ENCODE results near the gene HMG20B. TPM values are rescaled to one million over a fixed set of nuclear protein-coding genes. Genes with fewer than 3 reads are reported as not detected.

HMG20B gene
- 100 to 1,000 TPM in 1 of 2 donors, 10 to 100 TPM in 1; 87.9 to 118 TPM for total RNA-seq

GRCh38 chr19:3572855-3573161 is at the start of gene HMG20B:
HMG20B (plus strand) TSS chr19:3572944; CDS start chr19:3573310, 366 bp downstream.
- Histone ChIP-seq H3K9ac (ENCODE audit: low read depth in 2 of 2, low read length in 2 of 2) (peak within 1 kb of the TSS; percentile 81), H3K36me3 (no peaks in the 10 kb centered on the region), H3K4me3 (peak within 1 kb of the TSS; percentile 96), H3K9me3 (no peaks in the 10 kb centered on the region), H3K27ac (peak within 1 kb of the TSS; percentile 85), H3K27me3 (no peaks in the 10 kb centered on the region), H3K4me1 (peaks cover 10% of the 10 kb centered on the region)
- no peak for DNase-seq
- intact Hi-C loops (cut with DNase I) = no loop called here
- TF ChIP-seq, protein P1, sequence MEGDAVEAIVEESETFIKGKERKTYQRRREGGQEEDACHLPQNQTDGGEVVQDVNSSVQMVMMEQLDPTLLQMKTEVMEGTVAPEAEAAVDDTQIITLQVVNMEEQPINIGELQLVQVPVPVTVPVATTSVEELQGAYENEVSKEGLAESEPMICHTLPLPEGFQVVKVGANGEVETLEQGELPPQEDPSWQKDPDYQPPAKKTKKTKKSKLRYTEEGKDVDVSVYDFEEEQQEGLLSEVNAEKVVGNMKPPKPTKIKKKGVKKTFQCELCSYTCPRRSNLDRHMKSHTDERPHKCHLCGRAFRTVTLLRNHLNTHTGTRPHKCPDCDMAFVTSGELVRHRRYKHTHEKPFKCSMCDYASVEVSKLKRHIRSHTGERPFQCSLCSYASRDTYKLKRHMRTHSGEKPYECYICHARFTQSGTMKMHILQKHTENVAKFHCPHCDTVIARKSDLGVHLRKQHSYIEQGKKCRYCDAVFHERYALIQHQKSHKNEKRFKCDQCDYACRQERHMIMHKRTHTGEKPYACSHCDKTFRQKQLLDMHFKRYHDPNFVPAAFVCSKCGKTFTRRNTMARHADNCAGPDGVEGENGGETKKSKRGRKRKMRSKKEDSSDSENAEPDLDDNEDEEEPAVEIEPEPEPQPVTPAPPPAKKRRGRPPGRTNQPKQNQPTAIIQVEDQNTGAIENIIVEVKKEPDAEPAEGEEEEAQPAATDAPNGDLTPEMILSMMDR (IDR thresholded peaks at IDR 0.05) = no peak

DNA sequence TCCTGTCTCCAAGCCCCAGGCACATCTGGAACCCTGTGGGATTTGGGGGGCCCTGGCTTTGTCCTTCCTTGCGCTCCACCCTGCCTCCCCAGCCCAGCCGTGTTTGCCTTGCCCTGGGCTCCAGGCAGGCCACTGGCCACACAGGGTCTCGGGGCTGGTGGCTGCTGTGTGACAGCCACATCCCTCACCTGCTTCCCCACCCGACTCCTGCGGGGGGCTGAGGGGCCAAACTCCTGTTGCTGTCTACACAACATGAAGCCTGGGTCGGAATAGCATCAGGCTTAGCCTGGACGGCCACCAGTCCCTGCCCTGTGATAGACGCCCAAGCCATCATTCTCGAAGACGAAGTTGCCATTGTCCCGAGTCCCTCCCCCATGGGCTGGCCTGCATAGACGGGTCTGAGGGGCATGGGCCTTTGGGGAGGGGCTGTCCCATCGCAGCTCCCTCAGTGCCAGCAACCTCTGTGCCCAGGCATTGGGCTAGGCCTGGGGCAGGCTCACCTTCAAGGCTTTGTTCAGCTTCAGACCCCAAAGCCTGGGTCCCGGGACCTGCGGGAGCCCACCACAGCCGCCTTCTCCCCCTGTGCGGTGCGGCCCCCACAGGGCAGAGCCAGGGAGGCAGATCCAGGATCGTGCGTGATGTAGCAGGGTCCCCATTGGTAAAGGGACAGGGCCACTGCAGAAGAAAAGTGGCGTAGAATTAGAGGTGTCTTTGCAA is 49.2 kb upstream of the HMG20B start:
- TF ChIP-seq, protein P1 (IDR thresholded peaks at IDR 0.05) = no peak
- peaks cover 26% of the 10 kb centered on the region for H3K36me3 ChIP-seq
- no peak overlapping the region for H3K9ac ChIP-seq (ENCODE audit: low read depth in 2 of 2, low read length in 2 of 2)
- H3K27me3 ChIP-seq = no peaks in the 10 kb centered on the region
- DNase-seq = no peak
- H3K4me3 ChIP-seq = no peak overlapping the region
- intact Hi-C loops (cut with DNase I) = no loop called here
- H3K27ac ChIP-seq = no peak overlapping the region
- H3K4me1 ChIP-seq = no peaks in the 10 kb centered on the region
- H3K9me3 ChIP-seq = no peaks in the 10 kb centered on the region

GRCh38 chr19:3524078-3524842 is 48.5 kb upstream of the HMG20B start:
- Histone ChIP-seq H3K36me3 (peaks cover 26% of the 10 kb centered on the region), H3K27me3 (no peaks in the 10 kb centered on the region), H3K27ac (no peak overlapping the region), H3K9me3 (no peaks in the 10 kb centered on the region), H3K4me1 (no peaks in the 10 kb centered on the region), H3K9ac (ENCODE audit: low read depth in 2 of 2, low read length in 2 of 2) (no peak overlapping the region), H3K4me3 (no peak overlapping the region)
- no peak for DNase-seq
- intact Hi-C loops (cut with DNase I) = no loop called here
- TF ChIP-seq, protein P1 (IDR thresholded peaks at IDR 0.05) = no peak

DNA sequence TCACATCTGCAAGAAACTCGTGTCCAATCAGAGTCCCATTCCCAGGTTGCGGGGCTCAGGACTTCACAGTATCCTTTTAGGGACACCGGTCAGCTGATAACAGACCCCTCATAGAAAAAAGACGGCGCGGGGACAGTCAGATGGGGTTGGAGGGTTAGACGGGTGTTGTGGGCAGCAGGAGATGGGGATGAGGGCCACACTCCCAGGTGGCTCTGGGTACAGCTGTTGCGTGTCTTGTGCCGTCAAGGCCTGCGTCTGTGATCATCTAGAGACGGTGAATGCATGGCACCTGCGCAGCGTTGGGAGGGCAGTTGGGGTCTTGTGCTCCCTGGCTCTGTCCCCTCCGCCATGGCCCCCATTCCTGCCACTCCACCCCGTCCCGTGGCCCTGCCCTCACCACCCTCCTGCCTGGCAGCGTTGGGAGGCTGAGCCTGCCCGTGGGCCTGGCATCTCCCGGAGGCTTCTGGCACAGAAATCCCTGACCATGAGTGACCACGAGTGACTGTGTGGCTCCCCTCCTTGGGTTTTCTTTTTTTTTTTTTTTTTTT is 47.8 kb upstream of the HMG20B start:
- Histone ChIP-seq H3K27ac (no peak overlapping the region), H3K4me1 (no peaks in the 10 kb centered on the region), H3K9me3 (no peaks in the 10 kb centered on the region), H3K36me3 (peaks cover 26% of the 10 kb centered on the region), H3K27me3 (no peaks in the 10 kb centered on the region), H3K4me3 (no peak overlapping the region), H3K9ac (ENCODE audit: low read depth in 2 of 2, low read length in 2 of 2) (no peak overlapping the region)
- TF ChIP-seq, protein P1 (IDR thresholded peaks at IDR 0.05) = no peak
- DNase-seq = no peak
- intact Hi-C loops (cut with DNase I) = no loop called here

DNA sequence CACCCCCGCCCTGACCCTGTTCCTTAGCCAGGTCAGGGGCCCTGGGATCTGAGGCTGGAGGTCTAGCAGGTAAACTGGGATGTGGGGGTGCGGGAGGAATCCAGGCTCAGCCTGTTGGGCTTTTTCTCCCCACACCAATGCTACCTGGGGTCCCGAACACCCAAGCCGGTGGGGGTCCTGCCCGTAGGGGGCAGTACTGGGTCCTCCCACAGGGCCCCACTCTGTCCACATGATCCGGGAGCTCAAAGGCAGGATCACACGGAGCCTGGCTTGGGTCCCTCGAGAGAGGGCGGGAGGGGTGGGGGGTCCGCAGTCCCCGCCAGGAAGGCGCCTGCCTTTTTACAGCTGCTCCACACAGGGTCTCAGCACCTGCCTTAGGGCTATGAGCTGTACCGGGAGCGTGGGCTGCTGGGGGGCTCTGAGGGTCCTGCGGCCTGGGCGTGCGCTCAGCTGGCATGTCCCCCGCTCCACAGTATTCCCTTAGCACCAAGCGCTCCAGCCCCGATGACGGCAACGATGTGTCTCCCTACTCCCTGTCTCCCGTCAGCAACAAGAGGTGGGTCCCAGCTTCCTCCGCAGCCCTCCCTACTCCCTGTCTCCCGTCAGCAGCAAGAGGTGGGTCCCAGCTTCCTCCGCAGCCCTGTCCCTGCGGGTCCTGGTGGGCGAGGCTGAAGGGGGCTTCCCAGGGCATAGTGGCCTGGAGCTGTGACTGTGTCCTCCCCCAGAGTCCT is 46.1 kb upstream of the HMG20B start:
- H3K4me1 ChIP-seq = no peaks in the 10 kb centered on the region
- peaks cover 26% of the 10 kb centered on the region for H3K36me3 ChIP-seq
- no peak overlapping the region for H3K27ac ChIP-seq
- TF ChIP-seq, protein P1 (IDR thresholded peaks at IDR 0.05) = no peak
- H3K27me3 ChIP-seq = no peaks in the 10 kb centered on the region
- H3K9ac ChIP-seq (ENCODE audit: low read depth in 2 of 2, low read length in 2 of 2) = no peak overlapping the region
- H3K4me3 ChIP-seq = no peak overlapping the region
- intact Hi-C loops (cut with DNase I) = no loop called here
- no peaks in the 10 kb centered on the region for H3K9me3 ChIP-seq
- no peak for DNase-seq
